ENCODE results near the gene EEF1AKMT1.
A peak's percentile ranks its signal among the peaks of the same experiment; 100 is the strongest.
"Not testable (repeated sequence)": the region's sequence is repeated elsewhere in the genome, so short reads cannot be mapped to it uniquely, and the experiment has no call there.

Gene EEF1AKMT1

GRCh38 chr13:20704459-20705069 is 69.2 kb downstream of the EEF1AKMT1 start:
- no peak for DNase-seq
- intact Hi-C loops (cut with DNase I): loop anchor here (5.0 to 10.0 kb wide), 3 partner anchors 137 to 200 kb away; partner anchors contain the start of genes CRYL1, IFT88 and XPO4

- peak in 41 of 42 donors; percentile 47 to 88 (median 75) for DNase-seq
- intact Hi-C loops (cut with DNase I): loop anchor here (5.0 to 10.0 kb wide), 3 partner anchors 137 to 201 kb away; partner anchors contain the start of genes CRYL1, IFT88 and XPO4
Measured at GRCh38 chr13:20703780-20704458, 69.8 kb downstream of the EEF1AKMT1 start.

GRCh38 chr13:20702915-20703779 is 70.6 kb downstream of the EEF1AKMT1 start, which contains the start of gene IL17D:
Gene IL17D, plus strand, starts transcription at chr13:20703699. Its CDS starts 303 bp downstream, at chr13:20704002.
- DNase-seq: peak in 37 of 42 donors; percentile 23 to 82 (median 60)
- intact Hi-C loops (cut with DNase I): loop anchor here (5.0 to 10.0 kb wide), 3 partner anchors 136 to 202 kb away; partner anchors contain the start of genes CRYL1, IFT88 and XPO4

- intact Hi-C loops (cut with DNase I): loop anchor here (5.0 to 10.0 kb wide), 3 partner anchors 135 to 202 kb away; partner anchors contain the start of genes CRYL1, IFT88 and XPO4
- peak in 1 of 42 donors; percentile 65 for DNase-seq
Measured at GRCh38 chr13:20702530-20702914, 71.2 kb downstream of the EEF1AKMT1 start.

GRCh38 chr13:20701461-20701860 is 72.3 kb downstream of the EEF1AKMT1 start:
- DNase-seq: no peak
- intact Hi-C loops (cut with DNase I): loop anchor here (5.0 to 10.0 kb wide), 3 partner anchors 134 to 203 kb away; partner anchors contain the start of genes CRYL1, IFT88 and XPO4

- intact Hi-C loops (cut with DNase I): loop anchor here (5.0 to 10.0 kb wide), 3 partner anchors 133 to 205 kb away; partner anchors contain the start of genes CRYL1, IFT88 and XPO4
- DNase-seq: no peak
Measured at GRCh38 chr13:20700288-20700687, 73.5 kb downstream of the EEF1AKMT1 start.

- no peak for DNase-seq
- intact Hi-C loops (cut with DNase I): loop anchor here (5.0 to 10.0 kb wide), 3 partner anchors 132 to 205 kb away; partner anchors contain the start of genes CRYL1, IFT88 and XPO4
Measured at GRCh38 chr13:20699715-20700114, 74.0 kb downstream of the EEF1AKMT1 start.

GRCh38 chr13:20696073-20696472 is 77.7 kb downstream of the EEF1AKMT1 start:
- intact Hi-C loops (cut with DNase I): no loop called here

GRCh38 chr13:20691616-20692015 is 82.1 kb downstream of the EEF1AKMT1 start:
- intact Hi-C loops (cut with DNase I): no loop called here
- no peak for DNase-seq

More at GRCh38 chr13:20696073-20696472, 77.7 kb downstream of the EEF1AKMT1 start:
- DNase-seq: no peak

- intact Hi-C loops (cut with DNase I): no loop called here
- no peak for DNase-seq
Measured at GRCh38 chr13:20689291-20689690, 84.5 kb downstream of the EEF1AKMT1 start.

GRCh38 chr13:20686863-20687579 is 86.7 kb downstream of the EEF1AKMT1 start:
- DNase-seq: no peak
- intact Hi-C loops (cut with DNase I): no loop called here

- intact Hi-C loops (cut with DNase I): no loop called here
- no peak for DNase-seq
Measured at GRCh38 chr13:20686167-20686566, 87.6 kb downstream of the EEF1AKMT1 start.

GRCh38 chr13:20685092-20685491 is 88.7 kb downstream of the EEF1AKMT1 start:
- DNase-seq: no peak
- intact Hi-C loops (cut with DNase I): no loop called here

GRCh38 chr13:20684546-20684945 is 89.2 kb downstream of the EEF1AKMT1 start:
- intact Hi-C loops (cut with DNase I): no loop called here

GRCh38 chr13:20684041-20684440 is 89.7 kb downstream of the EEF1AKMT1 start:
- no peak for DNase-seq
- intact Hi-C loops (cut with DNase I): no loop called here

More at GRCh38 chr13:20684546-20684945, 89.2 kb downstream of the EEF1AKMT1 start:
- no peak for DNase-seq

GRCh38 chr13:20682061-20682460 is 91.7 kb downstream of the EEF1AKMT1 start:
- no peak for DNase-seq
- intact Hi-C loops (cut with DNase I): no loop called here

GRCh38 chr13:20681481-20681880 is 92.3 kb downstream of the EEF1AKMT1 start:
- DNase-seq; intact Hi-C loops (cut with DNase I): not testable (repeated sequence)

GRCh38 chr13:20680416-20681080 is 93.2 kb downstream of the EEF1AKMT1 start:
- intact Hi-C loops (cut with DNase I): no loop called here
- no peak for DNase-seq

Data from head of caudate nucleus (tissue), 42 donors.